Vagina (tissue), 2 donors: ENCODE measurements around the gene PTPRN2. TPM values are rescaled to one million over a fixed set of nuclear protein-coding genes. Genes with fewer than 3 reads are reported as not detected.

ENCODE experiments used
- DNase-seq, 2 donors: peaks; one replicate each; pipeline ENCODE4 v3.0.0-alpha.2; 2017; ENCODE audit errors: extremely low spot score in 2 of 2
- H3K27ac ChIP-seq: fragments of 200-600 bp; sonication (generic); one replicate; pipeline ENCODE4 v1.5.1; 2019
- H3K27me3 ChIP-seq: fragments of 200-600 bp; sonication (generic); one replicate; pipeline ENCODE4 v1.5.1; 2019
- H3K36me3 ChIP-seq, 2 donors: fragments of 200-600 bp; sonication (generic); one replicate each; pipeline ENCODE4 v1.5.1; 2017 to 2019
- H3K4me1 ChIP-seq: fragments of 200-600 bp; sonication (generic); one replicate; pipeline ENCODE4 v1.5.1; 2019
- H3K4me3 ChIP-seq, 2 donors: fragments of 200-600 bp; sonication (generic); 1 replicate in 1 of 2; 2 replicates in 1 of 2; pipeline ENCODE4 v1.5.1; 2016 to 2019
- H3K9me3 ChIP-seq: fragments of 200-600 bp; sonication (generic); one replicate; pipeline ENCODE4 v1.5.1; 2019
- CTCF ChIP-seq, 3 experiments: fragments of 450-650 bp in 2 of 3; fragments of 200-600 bp in 1 of 3; sonication (generic) in 1 of 3; IDR thresholded peaks; one replicate each; pipeline ENCODE4 v1.5.1; 2017 to 2019; ENCODE audit warnings: antibody characterized with exemption in 3 of 3, mild to moderate bottlenecking in 2 of 3, moderate library complexity in 2 of 3
- POLR2A ChIP-seq, 2 donors: fragments of 450-650 bp; IDR thresholded peaks; one replicate each; pipeline ENCODE4 v1.6.1; 2017; ENCODE audit warnings: antibody characterized with exemption in 2 of 2, mild to moderate bottlenecking in 2 of 2, moderate library complexity in 2 of 2
- POLR2AphosphoS5 ChIP-seq, 2 donors: sonication (generic); formaldehyde crosslinking; IDR thresholded peaks; one replicate each; pipeline ENCODE4 v1.9.0; 2017; ENCODE audit warnings: antibody characterized with exemption in 2 of 2, mild to moderate bottlenecking in 2 of 2, low read depth in 1 of 2; ENCODE audit not compliant: insufficient read depth in 1 of 2
- intact Hi-C: fragments of 100-400 bp; cut with DNase I; formaldehyde crosslinking; loops from one replicate; pipeline ENCODE4 v1.15.1; 2023
- total RNA-seq: library from RNA; depleted of rRNA; stranded (reverse); fragments of >200 nt; gene quantifications from one replicate; pipeline ENCODE4 v1.2.3, GENCODE V29; 2016

The PTPRN2 gene
- total RNA-seq, 1 donor from 2014 or later = 7.4 TPM

DNA sequence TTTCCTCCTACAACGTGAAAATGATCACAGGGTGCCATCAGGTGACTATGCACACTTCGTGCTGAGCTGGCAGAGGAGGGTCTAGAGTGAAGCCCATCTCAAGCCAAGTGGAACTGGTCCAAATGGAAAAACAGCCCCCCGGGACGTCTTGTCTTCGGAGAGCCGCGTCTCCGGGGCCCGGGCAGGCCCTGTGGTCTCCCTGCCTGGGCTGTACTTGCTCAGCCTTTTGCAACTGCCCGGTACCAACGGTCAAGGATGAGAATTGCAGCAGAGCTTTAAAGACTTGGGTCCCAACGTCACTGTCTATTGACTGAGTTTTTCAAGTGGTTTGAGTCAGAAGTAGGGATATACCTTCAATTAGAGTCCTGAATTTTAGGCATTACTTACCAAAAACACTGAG, 315.5 kb downstream of the PTPRN2 start:
- Histone ChIP-seq H3K36me3 (no peaks in the 10 kb centered on the region), H3K4me1 (no peaks in the 10 kb centered on the region), H3K4me3 (no peak overlapping the region), H3K27ac (no peak overlapping the region), H3K27me3 (no peaks in the 10 kb centered on the region), H3K9me3 (no peaks in the 10 kb centered on the region)
- DNase-seq = no peak
- TF ChIP-seq CTCF (IDR thresholded peaks at IDR 0.05) (no peak), POLR2AphosphoS5 (IDR thresholded peaks at IDR 0.05; ENCODE audit: insufficient read depth in 1 of 2, low read depth in 1 of 2) (no peak), POLR2A (IDR thresholded peaks at IDR 0.05) (no peak)
- intact Hi-C loops = no loop called here

DNA sequence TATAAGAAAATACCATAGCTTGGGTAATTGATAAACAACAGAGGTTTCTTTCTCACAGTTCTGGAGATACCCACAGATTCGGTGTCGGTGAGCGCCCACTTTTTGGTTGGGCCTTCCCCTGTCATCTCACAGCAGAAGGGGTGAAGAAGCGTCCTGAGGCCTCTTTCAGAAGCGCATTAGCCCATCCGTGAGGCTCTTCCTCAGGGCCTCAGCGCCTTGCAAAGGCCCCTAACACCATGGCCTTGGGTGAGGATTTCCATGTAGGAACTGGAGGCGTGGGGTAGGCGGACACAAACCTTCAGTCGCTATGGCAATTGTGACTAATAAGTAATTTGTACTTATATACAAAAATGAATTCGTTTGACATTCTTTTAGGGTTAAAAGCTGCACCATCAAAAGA, 316.0 kb downstream of the PTPRN2 start:
- no peak overlapping the region for H3K27ac ChIP-seq
- H3K4me1 ChIP-seq = no peaks in the 10 kb centered on the region
- no peaks in the 10 kb centered on the region for H3K36me3 ChIP-seq
- TF ChIP-seq POLR2AphosphoS5 (IDR thresholded peaks at IDR 0.05; ENCODE audit: insufficient read depth in 1 of 2, low read depth in 1 of 2) = no peak
- TF ChIP-seq CTCF (IDR thresholded peaks at IDR 0.05) = no peak
- no peak for TF ChIP-seq POLR2A (IDR thresholded peaks at IDR 0.05)
- no peaks in the 10 kb centered on the region for H3K27me3 ChIP-seq
- no peak for DNase-seq
- no peak overlapping the region for H3K4me3 ChIP-seq
- H3K9me3 ChIP-seq = no peaks in the 10 kb centered on the region
- intact Hi-C loops = no loop called here

- DNase-seq = no peak
- H3K27ac ChIP-seq = no peak overlapping the region
- no peaks in the 10 kb centered on the region for H3K4me1 ChIP-seq
- no peaks in the 10 kb centered on the region for H3K27me3 ChIP-seq
- no peaks in the 10 kb centered on the region for H3K36me3 ChIP-seq
- no peaks in the 10 kb centered on the region for H3K9me3 ChIP-seq
- intact Hi-C loops = no loop called here
- TF ChIP-seq POLR2A (IDR thresholded peaks at IDR 0.05) (no peak), POLR2AphosphoS5 (IDR thresholded peaks at IDR 0.05; ENCODE audit: insufficient read depth in 1 of 2, low read depth in 1 of 2) (no peak), CTCF (IDR thresholded peaks at IDR 0.05) (no peak)
- H3K4me3 ChIP-seq = no peak overlapping the region
Measured at GRCh38 chr7:158270856-158271413, 316.7 kb downstream of the PTPRN2 start.

DNA sequence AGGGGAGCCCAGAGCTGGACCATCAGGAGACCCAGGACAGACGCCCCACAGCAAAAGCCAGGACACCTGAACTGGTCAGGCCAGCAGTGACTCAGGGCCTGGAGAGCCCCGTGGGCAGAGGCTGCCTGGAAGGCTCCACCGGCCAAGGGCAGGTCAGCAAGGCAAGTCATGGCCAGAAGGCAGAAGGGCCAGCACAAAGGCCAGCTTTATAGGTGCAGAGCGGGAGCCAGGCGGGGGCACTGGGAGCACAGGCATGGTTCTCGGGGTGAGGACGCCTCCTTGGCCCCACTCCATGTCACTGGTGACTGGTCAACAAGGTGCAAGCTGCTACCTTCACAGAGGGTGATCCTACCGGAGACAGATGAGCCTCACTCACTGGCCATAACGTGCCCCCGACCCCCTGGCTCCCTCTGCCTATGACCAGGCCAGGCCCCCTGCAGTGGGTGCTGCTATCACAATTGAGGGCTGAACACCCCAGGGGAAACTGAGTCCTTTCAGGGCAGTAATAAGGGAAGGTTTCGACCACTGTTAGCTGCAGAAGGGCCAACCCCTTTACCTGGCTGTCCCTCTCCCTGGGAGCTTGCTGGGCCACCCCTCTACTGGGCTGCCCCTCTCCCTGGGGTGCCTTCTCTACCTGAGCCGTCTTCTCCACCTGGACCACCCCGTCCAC, 317.4 kb downstream of the PTPRN2 start:
- no peaks in the 10 kb centered on the region for H3K36me3 ChIP-seq
- intact Hi-C loops = no loop called here
- H3K4me3 ChIP-seq = no peak overlapping the region
- no peaks in the 10 kb centered on the region for H3K4me1 ChIP-seq
- no peak overlapping the region for H3K27ac ChIP-seq
- DNase-seq = no peak
- no peaks in the 10 kb centered on the region for H3K9me3 ChIP-seq
- TF ChIP-seq CTCF (IDR thresholded peaks at IDR 0.05) (no peak), POLR2A (IDR thresholded peaks at IDR 0.05) (no peak), POLR2AphosphoS5 (IDR thresholded peaks at IDR 0.05; ENCODE audit: insufficient read depth in 1 of 2, low read depth in 1 of 2) (no peak)
- H3K27me3 ChIP-seq = no peaks in the 10 kb centered on the region

DNA sequence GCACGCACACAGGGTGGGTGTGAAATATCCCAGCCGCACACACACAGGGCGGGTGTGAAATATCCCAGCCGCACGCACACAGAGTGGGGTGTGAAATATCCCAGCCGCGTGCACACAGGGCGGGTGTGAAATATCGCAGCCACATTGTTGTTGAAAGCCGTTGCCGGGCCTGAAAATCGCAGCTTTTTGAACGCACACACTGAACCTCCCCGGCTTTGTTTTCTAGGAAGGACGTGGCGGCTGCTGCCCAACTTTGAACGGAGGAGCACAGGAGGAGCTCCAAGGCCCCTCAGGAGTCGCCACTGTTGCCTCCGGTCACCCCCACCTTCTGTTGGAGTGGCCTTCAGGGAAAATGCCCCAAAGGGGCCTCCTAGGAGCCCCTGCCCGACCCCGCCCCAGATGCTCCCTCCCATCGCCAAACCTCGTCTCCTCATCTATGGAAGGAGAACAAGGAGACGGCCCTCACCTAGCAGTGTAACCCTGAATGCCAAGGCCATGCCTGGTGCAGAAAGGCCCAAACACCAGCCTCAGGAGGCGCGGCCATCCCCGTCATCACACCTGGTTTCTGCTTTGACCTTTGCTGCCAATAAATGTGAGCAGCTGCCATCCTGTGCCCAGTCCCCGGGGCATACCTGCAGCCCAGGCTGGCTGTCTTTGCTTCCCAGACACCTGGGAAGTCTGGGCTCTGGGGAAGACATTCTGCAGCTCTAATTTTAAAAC, 318.6 kb downstream of the PTPRN2 start:
- TF ChIP-seq POLR2A (IDR thresholded peaks at IDR 0.05) (no peak), CTCF (IDR thresholded peaks at IDR 0.05) (no peak), POLR2AphosphoS5 (IDR thresholded peaks at IDR 0.05; ENCODE audit: insufficient read depth in 1 of 2, low read depth in 1 of 2) (no peak)
- H3K4me1 ChIP-seq = no peaks in the 10 kb centered on the region
- H3K4me3 ChIP-seq = no peak overlapping the region
- DNase-seq = no peak
- H3K9me3 ChIP-seq = no peaks in the 10 kb centered on the region
- intact Hi-C loops = no loop called here
- no peak overlapping the region for H3K27ac ChIP-seq
- no peaks in the 10 kb centered on the region for H3K27me3 ChIP-seq
- H3K36me3 ChIP-seq = no peaks in the 10 kb centered on the region
